Neural progenitor cell (in vitro differentiated cells): ENCODE data around the gene MOB1A.

ENCODE experiments used
- CTCF ChIP-seq: fragments of 200-600 bp; sonication (generic); IDR thresholded peaks from 2 replicates; pipeline ENCODE4 v1.5.1; 2017; ENCODE audit warnings: antibody characterized with exemption, mild to moderate bottlenecking
- EZH2 ChIP-seq: fragments of 200-600 bp; sonication (generic); IDR thresholded peaks from 2 replicates; pipeline ENCODE4 v1.6.1; 2017; ENCODE audit warnings: antibody characterized with exemption, mild to moderate bottlenecking, moderate library complexity

GRCh38 chr2:74188696-74189095 is 10.0 kb upstream of the MOB1A start:
- TF ChIP-seq CTCF: no peak
- TF ChIP-seq EZH2: no peak
